Measurements from ENCODE around the gene SPPL3.
A peak's percentile ranks its signal among the peaks of the same experiment; 100 is the strongest.
"Not testable (repeated sequence)": the region's sequence is repeated elsewhere in the genome, so short reads cannot be mapped to it uniquely, and the experiment has no call there.

The SPPL3 gene, protein sequence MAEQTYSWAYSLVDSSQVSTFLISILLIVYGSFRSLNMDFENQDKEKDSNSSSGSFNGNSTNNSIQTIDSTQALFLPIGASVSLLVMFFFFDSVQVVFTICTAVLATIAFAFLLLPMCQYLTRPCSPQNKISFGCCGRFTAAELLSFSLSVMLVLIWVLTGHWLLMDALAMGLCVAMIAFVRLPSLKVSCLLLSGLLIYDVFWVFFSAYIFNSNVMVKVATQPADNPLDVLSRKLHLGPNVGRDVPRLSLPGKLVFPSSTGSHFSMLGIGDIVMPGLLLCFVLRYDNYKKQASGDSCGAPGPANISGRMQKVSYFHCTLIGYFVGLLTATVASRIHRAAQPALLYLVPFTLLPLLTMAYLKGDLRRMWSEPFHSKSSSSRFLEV

DNA sequence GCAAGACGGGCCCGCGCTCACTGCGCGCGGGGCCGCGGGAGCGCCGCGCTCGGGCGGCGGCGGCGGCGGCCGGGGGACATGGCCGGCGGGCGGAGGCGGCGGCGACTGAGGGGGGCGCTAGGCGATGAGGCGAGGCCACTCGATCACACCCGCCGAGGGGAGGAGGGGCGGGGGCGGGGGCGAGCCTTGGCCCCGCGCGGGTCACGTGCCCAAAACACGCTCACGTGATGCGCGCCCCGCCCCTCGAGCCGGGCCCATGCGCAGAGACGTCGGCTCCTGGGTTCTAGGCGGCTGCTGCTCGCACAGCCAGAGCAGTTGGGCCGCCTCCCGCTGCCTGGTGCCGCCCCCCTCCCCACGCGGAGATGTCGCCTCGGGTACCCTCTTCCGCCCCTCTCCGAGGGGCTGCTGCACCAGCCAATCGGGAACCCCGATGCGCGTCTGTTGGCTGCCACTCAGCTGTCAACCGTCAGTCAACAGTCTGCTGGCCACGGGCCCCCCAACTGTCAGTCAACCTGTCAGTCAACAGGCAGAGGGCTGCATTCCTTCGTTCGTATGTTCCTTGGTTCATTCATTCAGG, at the start of gene SPPL3:
Gene SPPL3 (minus strand): TSS at position 162 of the 577 bp plus-strand sequence. CDS start 491 bp downstream, outside the sequence.
- Mint-ChIP-seq H3K27ac (peak within 1 kb of the TSS; percentile 93), H3K4me3 (peak within 1 kb of the TSS; percentile 99)

GRCh38 chr12:120950807-120951206, 46.6 kb upstream of the SPPL3 start:
- no peak overlapping the region for H3K4me3 Mint-ChIP-seq

More for the DNA sequence above, at the start of gene SPPL3:
- Mint-ChIP-seq H3K9me3 (no peaks in the 10 kb centered on the region), H3K27me3 (no peaks in the 10 kb centered on the region), H3K36me3 (ENCODE audit: low read depth) (peaks cover 16% of the 10 kb centered on the region), H3K4me1 (ENCODE audit: low read depth) (peaks cover 27% of the 10 kb centered on the region)

DNA sequence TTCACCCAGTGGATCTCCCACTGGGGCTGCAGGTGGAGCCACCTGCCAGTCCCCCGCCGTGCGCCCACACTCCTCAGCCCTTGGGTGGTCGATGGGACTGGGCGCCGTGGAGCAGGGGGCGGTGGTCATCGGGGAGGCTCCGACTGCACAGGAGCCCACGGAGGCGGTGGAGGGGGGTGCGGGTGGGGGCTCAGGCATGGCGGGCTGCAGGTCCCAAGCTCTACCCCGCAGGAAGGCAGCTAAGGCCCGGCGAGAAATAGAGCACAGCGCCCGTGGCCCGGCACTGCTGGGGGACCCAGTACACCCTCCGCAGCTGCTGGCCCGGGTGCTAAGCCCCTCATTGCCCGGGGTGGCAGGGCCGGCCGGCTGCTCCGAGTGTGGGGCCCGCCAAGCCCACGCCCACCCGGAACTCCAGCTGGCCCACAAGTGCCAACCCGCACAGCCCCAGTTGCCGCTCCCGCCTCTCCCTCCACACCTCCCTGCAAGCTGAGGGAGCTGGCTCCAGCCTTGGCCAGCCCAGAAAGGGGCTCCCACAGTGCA, 46.2 kb upstream of the SPPL3 start:
- not testable (repeated sequence) for H3K4me3 Mint-ChIP-seq; H3K9me3 Mint-ChIP-seq; H3K27me3 Mint-ChIP-seq; H3K27ac Mint-ChIP-seq; H3K36me3 Mint-ChIP-seq (ENCODE audit: low read depth); H3K4me1 Mint-ChIP-seq (ENCODE audit: low read depth)

More at GRCh38 chr12:120950807-120951206, 46.6 kb upstream of the SPPL3 start:
- H3K4me1 Mint-ChIP-seq (ENCODE audit: low read depth): peaks cover under 1% of the 10 kb centered on the region
- H3K9me3 Mint-ChIP-seq: no peaks in the 10 kb centered on the region
- no peaks in the 10 kb centered on the region for H3K36me3 Mint-ChIP-seq (ENCODE audit: low read depth)
- H3K27me3 Mint-ChIP-seq: no peaks in the 10 kb centered on the region
- H3K27ac Mint-ChIP-seq: no peak overlapping the region

- H3K27me3 Mint-ChIP-seq; H3K36me3 Mint-ChIP-seq (ENCODE audit: low read depth); H3K4me3 Mint-ChIP-seq; H3K9me3 Mint-ChIP-seq: not testable (repeated sequence)
- Mint-ChIP-seq H3K27ac (peak overlapping the region; percentile 43), H3K4me1 (ENCODE audit: low read depth) (peaks cover 11% of the 10 kb centered on the region)
Observed at GRCh38 chr12:120945516-120945915, 41.4 kb upstream of the SPPL3 start.

GRCh38 chr12:120944645-120945217, 40.6 kb upstream of the SPPL3 start:
- no peak overlapping the region for H3K27ac Mint-ChIP-seq
- no peaks in the 10 kb centered on the region for H3K36me3 Mint-ChIP-seq (ENCODE audit: low read depth)
- H3K4me1 Mint-ChIP-seq (ENCODE audit: low read depth): peaks cover 11% of the 10 kb centered on the region
- H3K9me3 Mint-ChIP-seq: no peaks in the 10 kb centered on the region
- no peak overlapping the region for H3K4me3 Mint-ChIP-seq
- no peaks in the 10 kb centered on the region for H3K27me3 Mint-ChIP-seq

DNA sequence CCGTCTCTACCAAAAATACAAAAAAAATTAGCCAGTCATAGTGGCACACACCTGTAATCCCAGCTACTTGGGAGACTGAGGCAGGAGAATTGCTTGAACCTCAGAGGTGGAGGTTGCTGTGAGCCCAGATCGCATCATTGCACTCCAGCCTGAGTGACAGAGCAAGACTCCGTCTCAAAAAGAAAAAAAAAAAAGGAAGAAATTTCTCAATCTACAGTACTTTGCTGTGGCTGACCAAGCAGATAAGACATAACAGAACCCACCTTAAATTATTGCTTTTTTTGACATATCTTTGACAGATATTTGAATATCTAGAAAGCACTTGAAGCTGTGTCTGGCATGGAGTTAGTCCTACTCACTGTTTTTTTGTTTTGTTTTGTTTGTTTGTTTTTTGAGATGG, 39.3 kb upstream of the SPPL3 start:
- no peaks in the 10 kb centered on the region for H3K9me3 Mint-ChIP-seq
- no peaks in the 10 kb centered on the region for H3K36me3 Mint-ChIP-seq (ENCODE audit: low read depth)
- H3K27ac Mint-ChIP-seq: no peak overlapping the region
- peaks cover 2% of the 10 kb centered on the region for H3K27me3 Mint-ChIP-seq
- H3K4me1 Mint-ChIP-seq (ENCODE audit: low read depth): peaks cover 11% of the 10 kb centered on the region
- no peak overlapping the region for H3K4me3 Mint-ChIP-seq

DNA sequence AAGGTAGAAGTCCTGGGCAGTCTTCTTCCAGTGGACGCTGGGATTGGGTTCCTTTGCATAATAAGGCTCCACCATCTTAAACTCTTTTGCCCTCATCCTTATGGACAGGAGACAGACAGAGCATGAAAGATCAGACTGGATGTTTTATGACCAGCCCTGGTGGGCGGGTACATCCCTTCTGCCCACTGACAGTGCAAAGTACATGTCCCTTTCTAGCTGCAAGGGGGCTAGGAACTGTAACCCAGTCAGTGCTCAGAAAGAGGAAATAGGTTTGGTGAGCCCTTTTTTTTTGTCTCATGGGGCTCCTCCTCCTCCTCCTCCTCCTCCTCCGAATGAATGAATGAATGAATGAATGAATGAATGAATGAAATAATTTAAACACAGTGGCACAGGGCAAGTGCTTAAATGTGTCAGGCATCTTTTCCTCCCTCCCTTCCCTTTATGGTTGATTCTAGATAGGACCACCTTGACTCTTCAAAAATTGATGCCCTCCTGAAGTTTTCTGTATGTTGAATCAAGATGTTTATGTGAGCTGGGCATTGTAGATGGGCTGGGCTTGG, 37.8 kb upstream of the SPPL3 start:
- Mint-ChIP-seq H3K27me3 (peaks cover 4% of the 10 kb centered on the region), H3K4me3 (no peak overlapping the region), H3K4me1 (ENCODE audit: low read depth) (peaks cover 11% of the 10 kb centered on the region), H3K27ac (no peak overlapping the region), H3K36me3 (ENCODE audit: low read depth) (no peaks in the 10 kb centered on the region), H3K9me3 (no peaks in the 10 kb centered on the region)

DNA sequence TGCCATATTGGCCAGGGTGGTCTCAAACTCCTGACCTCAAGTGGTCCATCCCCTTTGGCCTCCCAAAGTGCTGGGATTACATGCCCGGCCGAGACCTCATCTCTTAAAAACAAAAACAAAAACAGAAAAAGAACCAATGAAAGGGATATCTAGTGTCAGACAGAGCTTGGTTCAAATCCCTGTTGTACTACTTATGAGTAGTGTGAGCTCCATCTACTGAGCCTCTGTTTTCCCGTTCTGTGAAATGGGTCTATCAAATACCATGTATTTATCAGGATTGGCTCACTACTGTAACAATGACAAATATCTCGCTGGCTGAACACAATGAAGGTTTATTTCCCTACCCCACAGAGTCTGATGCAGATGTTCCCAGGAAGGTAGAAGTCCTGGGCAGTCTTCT, 37.3 kb upstream of the SPPL3 start:
- Mint-ChIP-seq H3K27ac (peak overlapping the region; percentile 31), H3K36me3 (ENCODE audit: low read depth) (no peaks in the 10 kb centered on the region), H3K4me1 (ENCODE audit: low read depth) (peaks cover 11% of the 10 kb centered on the region), H3K27me3 (peaks cover 4% of the 10 kb centered on the region), H3K4me3 (no peak overlapping the region), H3K9me3 (no peaks in the 10 kb centered on the region)

DNA sequence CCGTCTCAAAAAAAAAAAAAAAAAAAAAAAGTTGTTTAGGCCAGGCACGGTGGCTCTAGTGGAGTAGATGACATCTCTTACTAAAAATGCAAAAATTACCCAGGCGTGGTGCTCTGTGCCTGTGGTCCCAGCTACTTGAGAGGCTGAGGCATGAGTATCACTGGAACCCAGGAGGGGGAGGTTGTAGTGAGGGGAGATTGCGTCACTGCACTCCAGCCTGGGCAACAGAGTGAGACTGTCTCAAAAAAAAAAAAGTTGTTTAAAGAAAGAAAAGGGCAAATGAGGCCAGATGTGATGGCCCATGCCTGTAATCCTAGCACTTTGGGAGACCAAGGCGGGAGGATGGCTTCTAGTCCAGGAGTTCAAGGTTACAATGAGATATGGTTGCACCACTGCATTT, 36.6 kb upstream of the SPPL3 start:
- no peak overlapping the region for H3K27ac Mint-ChIP-seq
- H3K4me3 Mint-ChIP-seq: no peak overlapping the region
- no peaks in the 10 kb centered on the region for H3K9me3 Mint-ChIP-seq

GRCh38 chr12:120940006-120940405, 35.8 kb upstream of the SPPL3 start:
- Mint-ChIP-seq H3K27me3 (peaks cover 4% of the 10 kb centered on the region), H3K9me3 (no peaks in the 10 kb centered on the region), H3K36me3 (ENCODE audit: low read depth) (no peaks in the 10 kb centered on the region), H3K4me3 (no peak overlapping the region), H3K27ac (no peak overlapping the region), H3K4me1 (ENCODE audit: low read depth) (peaks cover 5% of the 10 kb centered on the region)

More for the DNA sequence above, 36.6 kb upstream of the SPPL3 start:
- Mint-ChIP-seq H3K4me1 (ENCODE audit: low read depth) (peaks cover 10% of the 10 kb centered on the region), H3K27me3 (peaks cover 4% of the 10 kb centered on the region), H3K36me3 (ENCODE audit: low read depth) (no peaks in the 10 kb centered on the region)

- H3K36me3 Mint-ChIP-seq (ENCODE audit: low read depth): no peaks in the 10 kb centered on the region
Observed at GRCh38 chr12:120939523-120939922, 35.4 kb upstream of the SPPL3 start.

DNA sequence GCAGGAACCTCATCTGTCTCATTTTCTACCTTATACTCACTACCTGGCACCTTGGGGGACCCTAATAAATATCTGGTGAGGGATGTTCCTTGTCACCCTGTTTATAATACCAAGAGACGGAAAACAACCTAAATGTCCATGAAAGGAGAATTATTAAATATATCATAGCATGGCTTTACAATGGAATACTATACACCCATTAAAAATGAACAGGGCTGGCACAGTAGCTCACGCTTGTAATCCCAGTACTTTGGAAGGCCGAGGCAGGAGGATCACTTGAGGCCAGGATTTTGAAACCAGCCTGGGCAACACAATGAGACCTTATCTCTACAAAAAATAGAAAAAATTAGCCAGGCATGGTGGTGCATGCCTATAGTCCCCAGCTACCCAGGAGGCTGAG, 34.3 kb upstream of the SPPL3 start:
- peaks cover 4% of the 10 kb centered on the region for H3K27me3 Mint-ChIP-seq
- H3K4me3 Mint-ChIP-seq: no peak overlapping the region
- H3K9me3 Mint-ChIP-seq: no peaks in the 10 kb centered on the region
- H3K36me3 Mint-ChIP-seq (ENCODE audit: low read depth): no peaks in the 10 kb centered on the region
- H3K4me1 Mint-ChIP-seq (ENCODE audit: low read depth): no peaks in the 10 kb centered on the region
- H3K27ac Mint-ChIP-seq: no peak overlapping the region

More at GRCh38 chr12:120939523-120939922, 35.4 kb upstream of the SPPL3 start:
- H3K27me3 Mint-ChIP-seq: peaks cover 4% of the 10 kb centered on the region
- no peak overlapping the region for H3K27ac Mint-ChIP-seq
- H3K4me3 Mint-ChIP-seq: no peak overlapping the region
- H3K4me1 Mint-ChIP-seq (ENCODE audit: low read depth): peaks cover 2% of the 10 kb centered on the region
- H3K9me3 Mint-ChIP-seq: no peaks in the 10 kb centered on the region

- peaks cover 4% of the 10 kb centered on the region for H3K27me3 Mint-ChIP-seq
- no peak overlapping the region for H3K27ac Mint-ChIP-seq
Observed at GRCh38 chr12:120936197-120936596, 32.0 kb upstream of the SPPL3 start.

GRCh38 chr12:120933786-120934185, 29.6 kb upstream of the SPPL3 start:
- no peaks in the 10 kb centered on the region for H3K9me3 Mint-ChIP-seq
- peaks cover 4% of the 10 kb centered on the region for H3K27me3 Mint-ChIP-seq
- H3K36me3 Mint-ChIP-seq (ENCODE audit: low read depth): no peaks in the 10 kb centered on the region
- H3K4me3 Mint-ChIP-seq: no peak overlapping the region
- no peaks in the 10 kb centered on the region for H3K4me1 Mint-ChIP-seq (ENCODE audit: low read depth)
- no peak overlapping the region for H3K27ac Mint-ChIP-seq

More at GRCh38 chr12:120936197-120936596, 32.0 kb upstream of the SPPL3 start:
- H3K4me1 Mint-ChIP-seq (ENCODE audit: low read depth): no peaks in the 10 kb centered on the region
- no peaks in the 10 kb centered on the region for H3K36me3 Mint-ChIP-seq (ENCODE audit: low read depth)
- no peak overlapping the region for H3K4me3 Mint-ChIP-seq
- H3K9me3 Mint-ChIP-seq: no peaks in the 10 kb centered on the region

Measured in stimulated activated naive CD8-positive, alpha-beta T cell treated with anti-CD3 and anti-CD28 coated beads, Interleukin-15, Interleukin-2, amounts not matched to agents 100 ng/mL and 50 ng/mL, for 24 hours (primary cell).